ENCODE results near the gene CES1.
"Not testable (repeated sequence)": the region's sequence is repeated elsewhere in the genome, so short reads cannot be mapped to it uniquely, and the experiment has no call there.

The CES1 gene

DNA sequence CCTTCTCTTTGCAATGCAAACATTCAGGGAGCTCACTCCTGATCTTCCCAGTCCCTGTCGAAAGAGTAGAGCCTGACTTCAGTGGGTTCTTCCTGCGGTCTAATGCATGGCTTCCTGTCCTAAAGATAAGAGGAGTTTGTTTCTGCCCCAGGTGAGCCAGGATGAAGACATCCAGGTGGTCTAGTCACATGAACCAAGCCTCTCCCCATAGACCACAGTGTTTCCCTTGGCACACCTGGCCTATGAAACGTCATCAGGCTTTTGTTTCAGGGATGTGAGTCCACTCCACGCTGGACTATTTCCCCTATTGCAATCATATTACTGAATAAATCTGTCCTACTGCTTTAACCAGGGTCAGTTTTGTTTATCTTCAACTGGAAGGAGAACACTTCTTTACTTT is 21.1 kb downstream of the CES1 start:
- FAIRE-seq (no peak), DNase-seq (ENCODE audit: insufficient read length) (no peak)
- TF ChIP-seq POLR2A (IDR thresholded peaks at IDR 0.05; ENCODE audit: low read depth, low read length) (no peak), POLR2AphosphoS5 (IDR thresholded peaks at IDR 0.05; ENCODE audit: low read depth, low read length) (no peak), TAF1 (IDR thresholded peaks at IDR 0.05; ENCODE audit: borderline replicate concordance, low read depth, low read length) (no peak)

DNA sequence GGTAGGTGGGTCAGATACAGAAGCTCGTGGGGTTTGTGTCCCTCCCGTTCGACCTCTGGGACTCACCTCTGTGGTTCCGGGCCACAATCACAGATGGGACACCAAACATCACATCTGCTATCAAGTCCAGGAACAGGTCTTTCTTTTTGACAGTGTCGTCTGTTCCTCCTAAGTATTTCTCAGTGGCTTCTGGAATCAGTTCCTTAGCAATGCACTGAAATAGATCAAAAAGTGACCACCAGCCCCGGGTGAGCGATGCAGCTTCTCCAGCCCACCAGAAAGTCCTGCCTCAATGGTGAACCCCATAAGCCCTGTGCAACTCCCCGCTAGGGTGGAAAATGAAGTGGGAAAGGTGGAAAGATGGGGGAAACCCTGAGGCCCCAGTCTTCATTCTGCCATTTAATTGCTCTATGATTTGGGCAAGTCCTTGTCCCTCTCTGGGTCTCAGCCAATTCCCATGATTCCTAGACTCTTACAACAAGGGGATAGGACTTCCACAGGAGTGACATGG is 22.4 kb downstream of the CES1 start:
- DNase-seq (ENCODE audit: insufficient read length) (no peak), FAIRE-seq (no peak)
- TF ChIP-seq POLR2A (IDR thresholded peaks at IDR 0.05; ENCODE audit: low read depth, low read length) (no peak), POLR2AphosphoS5 (IDR thresholded peaks at IDR 0.05; ENCODE audit: low read depth, low read length) (no peak), TAF1 (IDR thresholded peaks at IDR 0.05; ENCODE audit: borderline replicate concordance, low read depth, low read length) (no peak)

DNA sequence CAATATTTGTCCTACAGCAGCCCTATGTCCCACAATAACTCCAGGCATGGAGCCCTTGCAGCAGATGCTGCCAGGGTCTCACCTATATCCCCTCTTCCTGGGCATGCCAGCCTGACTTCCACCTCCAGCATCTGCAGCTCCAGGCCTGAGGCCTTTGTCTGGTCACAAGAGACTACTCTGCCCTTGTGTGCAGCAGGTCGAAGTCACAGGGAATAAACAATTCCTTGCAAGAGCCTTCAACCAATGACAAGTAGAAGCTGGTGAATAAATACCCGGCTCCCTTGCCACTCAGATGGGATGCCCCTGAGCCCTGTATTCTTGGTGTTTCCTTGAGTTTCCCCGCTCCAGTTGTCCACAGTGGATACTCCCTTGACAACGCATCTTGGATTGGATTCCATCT is 23.0 kb downstream of the CES1 start:
- FAIRE-seq: no peak
- no peak for TF ChIP-seq POLR2A (IDR thresholded peaks at IDR 0.05; ENCODE audit: low read depth, low read length)
- TF ChIP-seq POLR2AphosphoS5 (IDR thresholded peaks at IDR 0.05; ENCODE audit: low read depth, low read length): no peak
- no peak for TF ChIP-seq TAF1 (IDR thresholded peaks at IDR 0.05; ENCODE audit: borderline replicate concordance, low read depth, low read length)
- DNase-seq (ENCODE audit: insufficient read length): no peak

DNA sequence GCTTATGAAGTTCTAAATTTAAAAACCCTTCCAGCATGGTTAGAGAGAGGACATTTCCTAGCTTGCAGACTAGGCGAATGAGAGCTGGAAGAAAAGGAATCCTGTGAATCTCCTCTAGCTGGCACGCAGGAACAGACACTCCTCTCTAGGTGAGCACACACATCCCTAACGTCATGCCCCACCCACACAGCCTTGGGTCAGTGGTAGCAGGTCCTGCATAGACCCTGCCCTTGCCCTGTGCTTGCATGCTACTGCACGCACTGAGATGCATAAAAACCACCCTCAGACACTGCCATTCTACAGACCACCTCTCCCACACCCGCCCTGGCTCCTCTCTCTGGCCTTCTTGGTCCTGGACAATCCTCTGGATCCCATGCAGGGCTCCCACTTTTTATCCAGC is 23.5 kb downstream of the CES1 start:
- FAIRE-seq (no peak), DNase-seq (ENCODE audit: insufficient read length) (no peak)
- TF ChIP-seq TAF1 (IDR thresholded peaks at IDR 0.05; ENCODE audit: borderline replicate concordance, low read depth, low read length): no peak
- TF ChIP-seq POLR2A (IDR thresholded peaks at IDR 0.05; ENCODE audit: low read depth, low read length): no peak
- TF ChIP-seq POLR2AphosphoS5 (IDR thresholded peaks at IDR 0.05; ENCODE audit: low read depth, low read length): no peak

- not testable (repeated sequence) for DNase-seq (ENCODE audit: insufficient read length); FAIRE-seq
Measured at GRCh38 chr16:55808286-55808685, 24.6 kb downstream of the CES1 start.

- DNase-seq (ENCODE audit: insufficient read length); FAIRE-seq: not testable (repeated sequence)
Measured at GRCh38 chr16:55805104-55805503, 27.8 kb downstream of the CES1 start.

- not testable (repeated sequence) for DNase-seq (ENCODE audit: insufficient read length); FAIRE-seq
Measured at GRCh38 chr16:55803681-55804080, 29.2 kb downstream of the CES1 start.

DNA sequence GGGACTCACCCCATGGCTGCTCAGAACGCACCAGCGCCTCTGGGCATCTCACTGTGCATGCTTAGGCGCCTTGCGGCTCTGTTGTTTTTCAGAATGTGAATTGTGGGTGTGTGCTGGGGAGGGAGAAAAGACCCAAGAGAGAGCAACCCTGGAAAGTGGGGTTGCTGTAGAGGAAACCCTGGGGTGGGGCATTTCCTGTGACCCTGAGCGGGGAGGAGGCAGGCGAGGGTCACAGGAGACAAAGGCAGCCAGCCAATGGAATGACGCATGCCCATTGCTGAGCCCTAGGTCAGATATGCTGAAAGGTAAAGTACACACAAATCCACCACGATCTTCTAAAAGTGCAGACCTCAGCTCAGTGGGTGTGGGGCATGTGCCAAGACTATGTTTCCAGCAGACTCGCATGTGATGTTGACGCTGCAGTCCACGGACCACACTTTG is 39.9 kb downstream of the CES1 start:
- DNase-seq (ENCODE audit: insufficient read length); FAIRE-seq: not testable (repeated sequence)

- FAIRE-seq; DNase-seq (ENCODE audit: insufficient read length): not testable (repeated sequence)
Measured at GRCh38 chr16:55791512-55791911, 41.4 kb downstream of the CES1 start.

DNA sequence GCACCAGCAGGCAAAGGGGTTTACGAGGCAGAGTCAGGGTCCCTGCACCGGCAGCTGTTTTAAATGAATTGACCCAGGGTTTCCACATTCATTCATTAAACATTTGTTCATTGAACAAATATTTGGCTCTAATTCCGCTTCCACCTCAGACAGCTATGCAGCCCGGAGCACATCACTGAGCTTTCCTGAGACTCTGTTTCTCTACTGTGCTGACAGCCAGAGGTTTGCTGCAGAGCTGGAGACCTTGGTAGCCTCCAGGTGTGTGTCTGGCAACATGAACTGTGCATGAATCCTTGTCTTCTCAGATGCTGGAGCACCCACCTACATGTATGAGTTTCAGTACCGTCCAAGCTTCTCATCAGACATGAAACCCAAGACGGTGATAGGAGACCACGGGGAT is 42.7 kb downstream of the CES1 start:
- not testable (repeated sequence) for FAIRE-seq; DNase-seq (ENCODE audit: insufficient read length)

DNA sequence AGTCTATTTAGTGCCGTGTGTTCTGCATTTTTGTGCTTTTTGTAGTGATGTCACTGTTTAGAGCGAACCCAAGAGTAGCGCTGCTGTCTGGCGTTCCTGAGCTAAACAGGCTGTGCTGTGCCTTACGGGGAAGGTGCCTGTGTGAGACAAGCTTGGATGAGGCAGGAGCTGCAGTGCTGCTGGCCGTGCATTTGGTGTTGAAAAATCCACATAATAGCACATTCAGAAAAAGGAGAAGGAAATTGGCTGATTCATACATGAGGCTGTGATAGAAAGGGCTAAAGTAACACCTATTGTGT is 50.2 kb downstream of the CES1 start:
- not testable (repeated sequence) for FAIRE-seq; DNase-seq (ENCODE audit: insufficient read length)

GRCh38 chr16:55782091-55782792 is 50.7 kb downstream of the CES1 start:
- not testable (repeated sequence) for DNase-seq (ENCODE audit: insufficient read length); FAIRE-seq

DNA sequence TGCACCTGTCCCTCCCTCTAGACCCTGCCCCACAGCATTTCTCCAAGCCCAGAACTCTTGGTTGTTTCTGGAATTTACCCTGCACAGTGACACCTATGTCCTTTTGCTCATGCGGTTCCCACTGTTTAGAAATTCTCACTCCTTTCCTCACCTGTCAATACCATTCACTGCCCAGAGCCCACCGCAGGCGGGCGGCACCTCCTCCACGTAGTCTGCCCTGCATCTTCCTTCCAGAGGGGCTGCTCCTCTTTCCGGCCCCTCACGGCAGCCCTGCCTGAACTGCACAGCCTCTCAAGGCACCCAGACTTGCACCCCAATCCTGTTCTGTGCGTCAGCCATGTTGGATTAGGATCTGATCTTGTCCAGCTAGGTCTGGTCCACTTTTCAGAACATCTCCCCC is 51.4 kb downstream of the CES1 start:
- not testable (repeated sequence) for DNase-seq (ENCODE audit: insufficient read length); FAIRE-seq

- DNase-seq (ENCODE audit: insufficient read length); FAIRE-seq: not testable (repeated sequence)
Measured at GRCh38 chr16:55780095-55780407, 52.8 kb downstream of the CES1 start.
